Stimulated activated CD8-positive, alpha-beta memory T cell treated with anti-CD3 and anti-CD28 coated beads, Interleukin-4, amount 100 ng/mL, for 24 hours (primary cell): ENCODE results near the gene OR5V1.
"Not testable (repeated sequence)": the region's sequence is repeated elsewhere in the genome, so short reads cannot be mapped to it uniquely, and the experiment has no call there.

Source experiments
- DNase-seq: peaks from one replicate; pipeline ENCODE4 v3.0.0-alpha.2; 2020; ENCODE audit warnings: low read depth

The OR5V1 gene

DNA sequence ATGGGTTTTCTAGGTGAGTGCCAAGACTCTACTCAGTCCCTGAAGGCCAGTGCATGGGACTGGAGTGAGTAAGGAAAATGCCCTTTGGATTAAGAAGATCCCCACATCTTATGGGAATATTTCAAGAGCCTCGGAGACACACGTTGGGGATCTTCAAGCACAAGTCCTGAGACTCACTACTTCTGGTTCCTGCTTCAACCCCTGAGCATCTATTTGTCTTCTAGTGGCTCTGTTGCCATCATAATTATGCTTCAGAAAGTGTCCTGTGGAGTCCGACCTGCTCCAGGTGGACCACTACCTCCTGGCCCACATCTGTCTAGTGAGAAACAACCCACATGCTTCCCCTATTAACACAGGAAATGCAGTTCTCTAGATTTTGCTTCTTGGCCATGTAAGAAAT is at the start of gene OR5V1:
OR5V1 (minus strand) TSS at position 101 of the 400 bp plus-strand sequence. CDS start 12,670 bp downstream, outside the sequence.
- DNase-seq = no peak

DNA sequence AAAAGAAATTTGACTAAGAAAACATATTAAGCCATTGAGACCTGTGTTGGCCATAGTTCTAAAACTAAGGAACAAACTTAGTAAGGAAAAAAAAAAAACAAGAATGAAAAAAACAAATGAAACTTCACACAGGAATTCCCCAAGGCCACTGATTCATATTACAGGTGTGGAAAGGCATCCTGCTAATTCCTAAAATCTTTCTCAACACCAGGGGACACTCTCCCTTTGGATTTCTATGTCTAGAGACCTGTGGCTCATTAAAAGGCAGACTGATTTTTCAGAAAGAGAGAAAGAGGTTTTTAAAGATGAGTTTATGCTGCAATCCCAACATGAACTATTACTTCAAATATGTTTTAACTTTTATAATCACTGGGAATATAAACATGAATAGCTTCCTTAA is 45.9 kb upstream of the OR5V1 start, which contains the start of gene OR12D1:
OR12D1 (plus strand) TSS at position 341 of the 400 bp plus-strand sequence.
- DNase-seq = no peak

DNA sequence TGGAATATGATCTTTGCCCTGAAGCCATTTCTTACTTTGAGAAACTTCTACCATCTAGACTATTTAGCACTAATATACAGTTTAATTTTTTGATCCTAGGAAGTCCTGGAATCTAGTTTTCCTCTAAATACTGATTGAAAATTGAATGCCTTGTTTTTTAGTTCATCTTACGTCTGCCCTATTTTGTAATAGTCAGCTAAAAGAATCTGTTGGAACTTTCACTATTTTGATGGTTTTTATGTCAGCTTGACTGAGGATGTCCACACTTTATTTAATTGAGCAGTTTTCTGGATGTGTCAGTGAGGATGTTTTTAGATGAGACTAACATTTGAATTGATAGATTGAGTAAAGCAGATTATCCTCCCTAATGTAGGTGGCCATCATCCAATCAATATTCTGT is 35.1 kb upstream of the OR5V1 start:
- DNase-seq = no peak

DNA sequence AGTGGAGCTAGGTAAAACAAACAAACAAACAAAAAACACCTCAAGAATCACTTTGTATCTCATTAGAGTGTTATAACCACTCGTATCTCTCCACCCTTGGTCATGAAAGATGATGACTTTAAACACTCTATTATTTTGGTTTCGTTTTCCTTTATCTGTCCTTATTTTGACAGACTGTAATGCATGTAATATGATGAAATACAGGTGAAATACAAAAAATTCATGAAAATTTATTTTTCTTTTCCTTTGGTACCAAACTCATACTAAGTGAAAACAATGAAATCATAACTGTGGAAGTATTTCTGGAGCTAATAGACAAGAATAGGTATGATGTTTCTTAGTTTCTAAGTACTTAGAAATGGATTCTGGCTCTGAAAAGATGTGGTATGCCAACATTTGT is 30.9 kb upstream of the OR5V1 start:
- no peak for DNase-seq

DNA sequence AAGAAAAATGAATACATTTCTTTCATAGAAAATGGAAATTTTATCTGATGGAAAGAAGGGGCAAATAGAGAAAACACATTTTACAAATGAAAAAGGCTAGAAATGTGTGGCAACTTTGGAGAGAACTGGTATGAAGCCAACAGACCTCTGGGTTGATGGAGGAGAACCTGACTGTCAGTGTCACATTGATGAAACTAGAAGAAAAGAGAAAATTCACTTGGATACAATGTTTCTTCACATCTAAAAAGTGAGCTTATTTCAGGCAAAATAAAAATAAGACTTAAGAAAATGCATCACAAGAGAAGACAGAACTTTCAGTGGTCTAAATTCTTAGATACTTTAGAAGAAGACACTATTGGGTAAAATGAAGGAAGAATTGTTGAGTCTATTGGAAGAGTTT is 26.7 kb upstream of the OR5V1 start, which contains the start of gene OR12D2:
OR12D2 (plus strand) TSS at position 301 of the 400 bp plus-strand sequence. CDS start 1,069 bp downstream, outside the sequence.
- no peak for DNase-seq

DNA sequence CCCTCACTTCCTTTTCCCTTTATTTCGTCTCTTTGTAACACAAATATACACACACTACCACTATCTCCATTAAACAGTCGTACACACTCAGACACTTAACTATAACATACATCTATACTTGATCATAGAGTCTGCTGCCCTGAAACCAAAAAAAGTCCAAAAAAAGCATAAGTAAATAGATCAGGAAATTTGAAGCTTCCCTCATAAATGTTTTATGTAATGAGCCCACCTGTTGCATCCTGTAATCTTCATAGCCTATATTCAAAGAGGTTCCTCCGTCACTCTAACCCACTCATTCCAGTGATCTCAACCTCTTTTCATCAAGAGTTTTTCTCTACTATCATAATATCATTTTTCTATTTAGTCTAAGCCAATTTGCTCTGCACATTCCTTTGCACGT is 19.9 kb upstream of the OR5V1 start:
- no peak for DNase-seq

DNA sequence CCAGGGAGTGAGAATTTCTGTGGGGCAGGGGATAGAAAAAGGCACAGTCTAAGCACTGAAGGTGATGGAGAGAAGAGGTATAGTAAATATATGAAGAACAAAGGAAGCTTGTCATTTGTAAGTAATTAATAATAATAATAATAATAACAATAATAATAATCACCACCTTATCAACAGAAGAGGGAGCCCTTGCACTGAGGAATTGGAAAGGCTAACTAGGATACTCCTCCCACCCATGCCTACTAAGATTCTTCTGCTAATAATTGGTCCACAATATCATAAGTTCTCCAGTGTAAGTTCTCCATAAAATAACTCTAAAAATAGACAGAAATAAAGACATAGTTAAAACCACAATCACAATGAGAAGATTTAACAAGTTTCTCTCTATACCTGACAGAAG is 7.3 kb upstream of the OR5V1 start:
- no peak for DNase-seq

DNA sequence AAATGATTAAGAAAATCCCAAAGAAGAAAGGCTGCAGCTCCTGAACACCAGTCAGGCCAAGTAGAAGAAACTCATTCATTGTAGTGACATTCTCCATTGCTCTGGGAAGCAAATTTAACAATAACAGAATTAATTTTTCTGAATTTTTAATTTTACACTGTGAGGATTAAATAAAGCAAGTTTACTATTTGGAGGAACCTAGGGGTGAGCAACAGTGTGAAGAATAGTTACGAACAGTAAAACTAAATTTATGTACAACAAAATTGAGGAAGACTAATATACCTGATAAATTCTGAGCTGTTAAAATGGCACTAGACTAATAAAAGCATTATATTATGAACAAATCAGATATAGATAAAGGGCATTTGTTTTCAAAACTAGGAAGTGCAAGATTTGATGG is 6.5 kb upstream of the OR5V1 start, which contains the start of gene OR12D3:
OR12D3 (minus strand) TSS at position 101 of the 400 bp plus-strand sequence; CDS start at position 97, 4 bp downstream.
- DNase-seq = no peak

DNA sequence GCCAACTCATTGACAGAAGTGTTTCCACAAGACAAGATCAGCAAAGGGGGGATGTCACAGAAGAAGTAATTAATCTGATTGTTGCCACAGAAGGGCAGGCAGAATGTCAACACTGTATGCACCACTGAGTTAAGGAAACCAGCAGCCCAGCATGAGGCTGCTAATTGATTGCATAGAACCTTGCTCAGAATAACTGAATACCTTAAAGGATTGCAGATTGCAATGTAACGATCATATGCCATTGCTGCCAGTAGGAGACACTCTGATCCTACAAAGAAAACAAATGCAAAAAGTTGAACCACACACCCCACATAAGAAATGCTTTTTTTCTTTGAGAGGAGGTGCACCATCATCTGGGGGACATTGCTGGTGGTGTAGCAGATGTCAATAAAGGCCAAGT is 13.1 kb downstream of the OR5V1 start:
- no peak for DNase-seq

DNA sequence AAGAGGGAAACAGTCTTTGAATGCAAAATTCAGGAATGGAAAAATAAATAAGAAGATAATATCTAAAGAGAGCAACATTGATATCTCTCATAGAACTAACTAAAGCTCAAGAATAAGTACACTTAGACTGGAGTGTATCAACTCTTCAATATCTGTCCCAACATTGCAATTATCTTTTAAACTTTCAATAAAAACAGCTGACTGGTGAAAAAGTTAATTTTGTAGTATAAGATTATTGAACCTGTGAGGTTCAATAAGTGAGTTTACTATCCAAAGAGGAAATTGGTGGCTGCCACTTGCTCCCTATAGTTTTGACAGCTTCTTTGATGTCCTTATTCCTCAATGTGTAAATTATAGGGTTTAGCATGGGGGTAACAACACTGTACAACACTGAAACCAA is 13.7 kb downstream of the OR5V1 start:
- DNase-seq = no peak

DNA sequence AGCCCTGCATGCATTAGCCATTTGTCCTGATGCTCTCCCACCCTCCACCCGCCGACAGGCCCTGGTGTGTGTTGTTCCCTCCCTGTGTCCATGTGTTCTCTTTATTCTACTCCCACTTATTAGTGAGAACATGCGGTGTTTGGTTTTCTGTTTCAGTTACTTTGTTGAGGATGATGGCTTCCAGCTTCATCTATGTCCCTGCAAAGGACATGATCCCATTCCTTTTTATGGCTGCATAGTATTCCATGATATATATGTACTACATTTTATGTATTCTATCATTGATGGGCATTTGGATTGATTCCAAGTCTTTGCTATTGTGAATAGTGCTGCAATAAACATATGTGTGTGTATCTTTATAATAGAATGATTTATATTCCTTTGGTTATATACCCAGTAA is 19.3 kb downstream of the OR5V1 start:
- not testable (repeated sequence) for DNase-seq

DNA sequence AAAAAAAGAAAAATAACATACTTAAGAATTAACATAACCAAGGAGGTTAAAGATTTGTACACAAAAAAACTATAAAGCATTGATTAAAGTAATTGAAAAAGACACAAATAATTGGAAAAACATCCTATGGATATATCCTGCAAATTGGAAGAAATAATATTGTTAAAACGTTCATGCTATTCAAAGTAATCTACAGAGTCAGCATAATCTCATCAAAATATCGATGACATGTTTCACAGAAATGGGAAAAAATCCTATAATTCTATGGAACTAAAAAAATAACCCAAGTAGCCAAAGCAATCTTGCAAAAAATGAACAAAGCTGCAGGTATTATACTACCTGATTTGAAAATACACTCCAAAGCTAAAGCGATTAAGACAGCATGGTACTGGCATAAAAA is 23.3 kb downstream of the OR5V1 start:
- DNase-seq = no peak

DNA sequence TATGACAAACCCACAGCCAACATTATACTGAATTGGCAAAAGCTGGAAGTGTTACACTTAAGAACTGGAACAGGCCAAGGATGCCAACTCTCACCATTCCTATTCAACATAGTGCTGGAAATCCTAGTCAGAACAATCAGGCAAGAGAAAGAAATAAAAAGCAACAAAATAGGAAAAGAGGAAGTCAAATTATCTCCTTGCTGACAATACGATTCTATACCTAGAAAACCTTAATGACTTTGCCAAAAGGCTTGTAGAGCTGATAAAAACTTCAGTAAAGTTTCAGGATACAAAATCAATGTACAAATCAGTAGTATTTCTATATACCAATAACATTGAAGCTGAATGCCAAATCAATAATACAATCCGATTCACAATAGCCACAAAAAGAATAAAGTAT is 32.4 kb downstream of the OR5V1 start:
- no peak for DNase-seq

DNA sequence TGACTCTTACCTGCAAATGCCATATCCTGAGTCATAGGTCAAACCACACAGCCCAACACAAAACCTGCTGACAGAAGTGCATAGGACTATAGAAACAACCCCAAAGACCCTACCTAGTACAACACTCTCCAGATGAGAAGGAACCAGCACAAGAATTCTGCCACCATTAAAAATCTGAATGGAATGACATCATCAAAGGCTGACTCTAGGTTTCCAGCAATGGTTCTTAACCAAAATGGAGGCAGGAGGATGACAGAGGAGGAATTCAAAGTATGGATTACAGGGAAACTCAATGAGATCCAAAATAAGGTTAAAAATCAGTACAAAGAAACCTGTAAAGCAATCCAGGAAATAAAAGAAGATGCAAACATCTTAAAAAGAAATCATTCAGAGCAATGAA is 36.0 kb downstream of the OR5V1 start:
- no peak for DNase-seq

DNA sequence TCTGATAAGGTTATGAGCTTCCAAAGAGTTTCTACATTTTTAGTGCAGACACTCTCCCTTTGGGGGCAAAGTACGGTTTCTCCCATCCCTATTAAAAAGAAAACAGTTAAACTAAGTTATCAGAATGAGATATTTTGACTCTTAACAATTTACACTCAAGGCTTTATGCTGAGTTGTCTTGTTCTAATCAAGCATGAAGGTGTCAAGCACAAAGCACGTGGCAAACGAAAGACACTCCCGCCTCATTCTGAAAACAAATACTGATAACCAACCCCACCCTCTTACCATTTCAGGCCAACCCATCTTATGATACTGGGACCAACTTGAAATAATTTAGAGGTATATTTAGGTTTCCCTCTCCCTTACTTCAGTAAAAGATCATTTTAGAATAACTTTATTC is 42.9 kb downstream of the OR5V1 start:
- no peak for DNase-seq

DNA sequence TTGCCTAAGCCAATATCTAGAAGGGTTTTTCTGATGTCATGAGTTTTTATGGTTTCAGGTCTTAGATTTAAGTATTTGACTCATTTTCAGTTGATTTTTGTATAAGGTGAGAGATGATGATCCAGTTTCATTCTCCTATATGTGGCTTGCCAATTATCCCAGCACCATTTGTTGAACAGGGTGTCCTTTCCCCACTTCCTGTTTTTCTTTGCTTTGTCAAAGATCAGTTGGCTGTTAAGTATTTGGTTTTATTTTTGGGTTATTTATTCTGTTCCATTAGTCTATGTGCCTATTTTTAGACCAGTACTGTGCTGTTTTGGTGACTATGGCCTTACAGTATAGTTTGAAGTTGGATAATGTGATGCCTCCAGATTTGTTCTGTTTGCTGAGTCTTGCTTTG is 45.3 kb downstream of the OR5V1 start:
- not testable (repeated sequence) for DNase-seq

DNA sequence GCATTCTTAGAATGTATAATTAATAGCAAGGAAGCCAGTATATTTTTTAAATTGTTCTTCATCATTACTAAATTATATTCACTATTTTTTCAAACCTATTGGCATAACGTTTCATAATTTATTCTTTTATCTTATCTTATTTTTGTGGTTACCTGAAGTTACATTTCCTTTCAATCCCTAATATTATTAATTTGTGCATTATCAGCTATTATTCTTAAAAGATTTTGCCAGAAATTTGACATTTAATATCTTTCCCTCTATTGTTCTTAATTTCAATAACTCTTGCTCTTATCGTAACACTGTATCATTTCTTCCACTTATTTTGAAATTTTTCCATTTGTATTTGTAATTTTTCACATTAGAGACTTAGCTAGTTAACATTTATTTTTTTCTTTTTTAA is 48.7 kb downstream of the OR5V1 start:
- no peak for DNase-seq
